Activated CD4-positive, alpha-beta memory T cell treated with anti-CD3 and anti-CD28 coated beads for 36 hours (primary cell): ENCODE measurements around the gene ARSA. TPM values are rescaled to one million over a fixed set of nuclear protein-coding genes. Genes with fewer than 3 reads are reported as not detected.
"Not testable (repeated sequence)": the region's sequence is repeated elsewhere in the genome, so short reads cannot be mapped to it uniquely, and the experiment has no call there.

Experiments
- CTCF ChIA-PET: fragments of 350-600 bp; sonication (Branson Sonifier 250); formaldehyde crosslinking; loops from one replicate; lab custom pipeline; 2021; ENCODE audit warnings: antibody characterized with exemption, inconsistent platforms; lab: Charles Lee
- POLR2A ChIA-PET: fragments of 350-600 bp; sonication (Branson Sonifier 250); formaldehyde crosslinking; loops from one replicate; lab custom pipeline; 2021; ENCODE audit warnings: antibody characterized with exemption; lab: Charles Lee
- DNase-seq: peaks from one replicate; pipeline ENCODE4 v3.0.0-alpha.2; 2020
- H3K27ac Mint-ChIP-seq: one replicate; pipeline ENCODE4 v1.8.0; 2021; ENCODE audit warnings: mixed read lengths
- H3K27me3 Mint-ChIP-seq: one replicate; pipeline ENCODE4 v1.8.0; 2021; ENCODE audit warnings: mixed read lengths
- H3K36me3 Mint-ChIP-seq: one replicate; pipeline ENCODE4 v1.8.0; 2021; ENCODE audit warnings: mixed read lengths
- H3K4me1 Mint-ChIP-seq: one replicate; pipeline ENCODE4 v1.8.0; 2021; ENCODE audit warnings: low read depth, mixed read lengths
- H3K4me3 Mint-ChIP-seq: one replicate; pipeline ENCODE4 v1.8.0; 2021; ENCODE audit warnings: mild to moderate bottlenecking, mixed read lengths
- H3K9me3 Mint-ChIP-seq: one replicate; pipeline ENCODE4 v1.8.0; 2021; ENCODE audit warnings: mixed read lengths
- intact Hi-C: fragments of 100-400 bp; cut with micrococcal nuclease; formaldehyde crosslinking; loops from one replicate; pipeline ENCODE4 v1.15.1; 2023
- total RNA-seq, 2 experiments: library from RNA; stranded (reverse); gene quantifications; one replicate each; pipeline ENCODE4 v1.2.3, GENCODE V29; 2021

The ARSA gene
- total RNA-seq, 2 experiments from 2014 or later, result 23.9 to 25.8 TPM

DNA sequence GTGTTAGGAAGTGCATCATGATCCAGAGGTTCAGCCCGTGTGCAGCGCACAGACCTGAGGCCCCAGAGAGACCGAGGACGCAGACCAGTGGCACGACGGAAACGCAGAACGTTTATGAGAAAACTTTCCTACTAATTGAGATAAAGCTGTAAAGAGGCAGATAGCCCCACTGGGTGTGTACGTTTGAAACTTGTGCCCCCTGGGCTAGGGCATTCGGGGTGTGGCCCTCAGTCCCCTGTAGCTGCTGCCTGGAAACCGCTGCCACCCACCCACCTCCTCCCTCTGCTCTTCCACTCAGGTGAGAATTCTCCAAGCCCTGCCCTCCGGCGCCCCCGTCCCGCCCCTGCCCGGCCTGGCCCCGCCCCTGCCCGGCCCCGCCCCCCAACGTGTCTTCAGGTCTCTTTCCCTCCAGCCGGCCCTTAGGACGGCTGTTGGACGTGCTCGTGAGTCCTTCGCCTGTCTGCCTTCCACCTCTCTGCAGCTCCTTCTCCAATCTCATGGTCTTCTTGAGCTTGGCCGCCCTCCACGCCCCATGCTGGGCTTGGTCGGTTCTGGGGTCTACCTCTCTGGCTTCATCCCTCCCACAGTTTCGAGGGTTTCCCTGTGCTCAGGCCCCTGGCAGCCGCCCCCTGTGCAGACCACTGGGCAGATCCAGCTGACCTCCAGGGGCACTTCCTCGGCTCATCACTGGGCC lies 15.3 kb downstream of the ARSA start:
- intact Hi-C loops, result loop anchor here (10.0 kb wide), 1 partner anchor 48 kb away; the partner anchor contains the start of gene SYCE3
- Mint-ChIP-seq H3K9me3 (no peaks in the 10 kb centered on the region), H3K27ac (no peak overlapping the region), H3K27me3 (peaks cover 20% of the 10 kb centered on the region), H3K36me3 (no peaks in the 10 kb centered on the region), H3K4me1 (peaks cover 3% of the 10 kb centered on the region), H3K4me3 (no peak overlapping the region)
- CTCF ChIA-PET, result interaction anchor here (0.7 to 1.8 kb wide), 3 partner anchors 9 to 87 kb away, joined by 3 to 7 read pairs (median 3); partner anchors contain the start of gene SCO2
- POLR2A ChIA-PET, result no interaction called here
- peak; percentile 27 for DNase-seq

DNA sequence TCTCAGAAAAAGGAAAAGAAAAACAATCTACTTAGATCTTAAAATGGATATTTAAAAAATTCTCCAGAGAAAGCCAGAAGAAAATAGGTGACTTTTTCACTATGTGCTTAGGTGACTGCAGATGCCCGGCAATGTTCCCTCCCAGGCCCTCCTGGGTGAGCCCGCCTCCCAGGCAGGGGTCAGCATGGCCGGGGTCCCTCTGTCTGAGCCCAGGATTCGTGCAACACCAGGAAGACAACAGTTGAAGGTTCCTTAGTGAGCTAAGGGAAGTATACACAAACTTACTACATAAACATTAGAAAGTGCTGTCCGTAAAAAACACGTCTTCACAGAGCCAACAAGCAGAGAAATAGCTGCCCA lies 15.8 kb downstream of the ARSA start:
- no peak overlapping the region for H3K4me3 Mint-ChIP-seq
- peaks cover 3% of the 10 kb centered on the region for H3K4me1 Mint-ChIP-seq
- H3K27me3 Mint-ChIP-seq, result peaks cover 25% of the 10 kb centered on the region
- ChIA-PET CTCF (interaction anchor here (0.9 to 1.8 kb wide), 3 partner anchors 9 to 212 kb away, joined by 3 to 7 read pairs (median 3); partner anchors contain the start of gene SCO2), POLR2A (no interaction called here)
- H3K27ac Mint-ChIP-seq, result no peak overlapping the region
- no peaks in the 10 kb centered on the region for H3K9me3 Mint-ChIP-seq
- no peaks in the 10 kb centered on the region for H3K36me3 Mint-ChIP-seq
- no peak for DNase-seq
- intact Hi-C loops, result loop anchor here (10.0 kb wide), 1 partner anchor 47 kb away; the partner anchor contains the start of gene SYCE3

DNA sequence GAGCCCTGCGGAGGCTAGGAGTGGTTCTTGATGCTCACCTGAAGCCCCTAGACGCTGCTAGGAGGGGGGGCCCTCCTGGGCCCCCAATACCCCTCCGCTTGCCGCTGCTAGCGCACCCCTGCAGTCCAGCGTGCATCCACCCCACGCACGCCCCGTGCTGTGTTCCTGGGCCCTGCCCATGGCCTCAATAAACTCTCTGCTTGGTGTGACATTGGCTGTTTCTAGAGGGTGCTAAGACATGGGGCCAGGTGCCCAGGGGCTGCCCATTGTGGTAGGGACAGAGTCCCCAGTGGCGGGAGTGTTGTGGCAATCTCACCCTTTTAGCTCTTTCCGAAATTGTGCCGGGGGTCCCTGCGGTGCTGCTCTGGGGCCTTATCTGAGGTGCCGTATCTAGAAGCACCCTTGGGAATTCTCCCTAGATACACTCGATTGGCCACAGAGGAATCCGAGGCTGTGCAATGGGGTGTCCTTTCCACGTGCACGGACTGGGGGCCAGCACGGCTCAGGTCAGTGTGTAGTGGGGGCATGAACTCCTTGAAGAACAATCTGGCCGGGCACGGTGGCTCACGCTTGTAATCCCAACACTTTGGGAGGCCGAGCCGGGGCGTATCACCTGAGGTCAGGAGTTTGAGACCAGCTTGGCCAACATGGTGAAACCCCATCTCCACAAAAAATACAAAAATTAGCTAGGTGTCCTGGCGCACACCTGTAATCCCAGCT lies 16.5 kb downstream of the ARSA start:
- peaks cover 3% of the 10 kb centered on the region for H3K4me1 Mint-ChIP-seq
- no peaks in the 10 kb centered on the region for H3K36me3 Mint-ChIP-seq
- no peak overlapping the region for H3K27ac Mint-ChIP-seq
- DNase-seq, result no peak
- POLR2A ChIA-PET, result no interaction called here
- CTCF ChIA-PET, result interaction anchor here (0.9 to 1.8 kb wide), 3 partner anchors 10 to 212 kb away, joined by 3 to 7 read pairs (median 3); partner anchors contain the start of gene SCO2
- no peak overlapping the region for H3K4me3 Mint-ChIP-seq
- intact Hi-C loops, result loop anchor here (10.0 kb wide), 1 partner anchor 47 kb away; the partner anchor contains the start of gene SYCE3
- H3K9me3 Mint-ChIP-seq, result no peaks in the 10 kb centered on the region
- peaks cover 29% of the 10 kb centered on the region for H3K27me3 Mint-ChIP-seq

DNA sequence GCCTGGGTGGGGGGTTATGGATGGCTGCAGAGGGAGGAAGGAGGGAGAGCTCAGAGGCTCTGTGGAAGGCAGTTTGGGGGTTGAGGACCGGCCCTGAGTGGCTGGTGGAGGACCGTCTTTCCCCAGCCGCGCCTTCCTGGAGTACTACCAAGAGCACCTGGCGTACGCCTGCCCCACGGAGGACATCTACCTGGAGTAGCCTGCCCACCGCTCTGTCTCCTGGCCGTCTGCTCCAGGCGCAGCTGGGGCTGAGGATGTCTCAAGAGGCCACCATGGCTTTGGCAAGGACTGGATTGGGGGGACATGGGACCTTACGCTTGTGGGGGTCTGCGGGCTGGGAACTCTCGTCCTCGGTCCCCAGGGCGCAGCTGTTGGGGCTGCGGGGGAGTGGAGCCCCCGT lies 17.4 kb downstream of the ARSA start:
- intact Hi-C loops, result loop anchor here (10.0 kb wide), 1 partner anchor 46 kb away; the partner anchor contains the start of gene SYCE3
- DNase-seq, result no peak

DNA sequence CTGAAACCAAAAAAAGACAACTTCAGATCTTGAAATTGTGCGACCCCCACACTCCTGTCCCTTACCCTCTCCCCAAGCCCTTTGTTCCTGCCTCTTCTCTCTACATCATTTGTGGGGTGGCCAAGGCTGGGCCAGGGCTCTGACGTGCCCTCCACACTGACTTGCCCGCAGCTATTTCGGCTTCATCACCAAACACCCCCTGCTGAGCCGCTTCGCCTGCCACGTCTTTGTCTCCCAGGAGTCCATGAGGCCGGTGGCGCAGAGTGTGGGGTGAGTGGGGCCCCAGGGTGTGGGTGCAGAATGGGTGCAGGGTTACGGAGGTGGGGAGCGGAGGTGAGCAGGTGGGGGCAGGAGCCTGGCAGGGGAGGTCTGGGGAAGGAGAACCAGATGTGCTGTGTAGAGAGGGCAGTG lies 17.9 kb downstream of the ARSA start:
- Mint-ChIP-seq H3K4me3 (no peak overlapping the region), H3K27me3 (peaks cover 37% of the 10 kb centered on the region), H3K9me3 (no peaks in the 10 kb centered on the region), H3K4me1 (peaks cover 3% of the 10 kb centered on the region), H3K36me3 (no peaks in the 10 kb centered on the region), H3K27ac (no peak overlapping the region)
- ChIA-PET POLR2A (no interaction called here), CTCF (interaction anchor here (0.9 kb wide), 1 partner anchor 11 kb away, joined by 3 read pairs; no protein-coding TSS in a partner anchor)
- no peak for DNase-seq
- intact Hi-C loops, result loop anchor here (10.0 kb wide), 1 partner anchor 45 kb away; the partner anchor contains the start of gene SYCE3

More for the DNA sequence above, 17.4 kb downstream of the ARSA start:
- Mint-ChIP-seq H3K27ac (no peak overlapping the region), H3K36me3 (no peaks in the 10 kb centered on the region), H3K27me3 (peaks cover 37% of the 10 kb centered on the region), H3K9me3 (no peaks in the 10 kb centered on the region), H3K4me1 (peaks cover 3% of the 10 kb centered on the region), H3K4me3 (no peak overlapping the region)
- CTCF ChIA-PET, result interaction anchor here (0.9 kb wide), 1 partner anchor 10 kb away, joined by 3 read pairs; no protein-coding TSS in a partner anchor
- POLR2A ChIA-PET, result no interaction called here

DNA sequence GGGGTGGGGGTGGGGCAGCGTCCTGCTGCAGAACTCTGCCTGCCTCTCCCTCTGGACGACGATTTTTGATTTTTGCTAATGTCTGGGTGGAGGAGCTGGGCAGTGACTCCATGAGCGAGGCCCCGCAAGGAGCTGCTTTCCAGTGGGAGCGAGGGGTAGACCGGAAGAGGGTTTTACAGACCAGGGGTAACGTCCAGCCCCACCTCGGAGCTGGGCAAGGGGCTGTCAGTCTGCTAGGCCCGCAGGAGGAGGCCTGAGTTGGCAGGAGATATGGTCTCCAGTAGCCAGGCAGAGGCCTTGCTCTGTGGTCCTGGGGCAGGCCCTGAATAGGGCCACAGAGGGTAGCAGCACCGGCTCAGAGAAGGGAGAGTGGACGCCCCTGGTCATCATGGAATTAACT lies 18.4 kb downstream of the ARSA start:
- Mint-ChIP-seq H3K9me3 (no peaks in the 10 kb centered on the region), H3K27me3 (peaks cover 37% of the 10 kb centered on the region), H3K27ac (no peak overlapping the region), H3K4me1 (peaks cover 3% of the 10 kb centered on the region), H3K4me3 (no peak overlapping the region), H3K36me3 (no peaks in the 10 kb centered on the region)
- CTCF ChIA-PET, result interaction anchor here (0.6 to 1.1 kb wide), 2 partner anchors 10 to 11 kb away, joined by 3 to 4 read pairs; no protein-coding TSS in a partner anchor
- intact Hi-C loops, result no loop called here
- POLR2A ChIA-PET, result no interaction called here
- no peak for DNase-seq

DNA sequence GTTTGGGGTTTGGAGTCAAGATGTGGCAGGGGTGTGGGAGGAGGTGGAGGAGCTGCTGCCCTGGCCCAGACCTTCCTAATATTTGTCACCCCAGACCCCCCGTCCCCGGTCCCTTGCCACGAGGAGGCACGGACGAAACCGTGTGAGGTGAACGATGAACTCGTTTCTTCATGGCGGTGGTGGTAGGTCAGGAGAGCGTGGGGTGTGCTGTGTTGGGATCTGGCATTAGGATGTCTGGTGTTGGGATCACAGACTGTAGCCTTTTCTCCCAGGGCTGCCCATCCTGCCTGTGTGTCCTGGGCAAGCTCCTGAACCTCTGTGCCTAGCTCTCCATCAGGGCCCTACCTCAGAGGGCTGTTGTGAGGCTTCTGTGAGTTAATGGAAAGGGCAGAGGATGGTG lies 19.0 kb downstream of the ARSA start:
- intact Hi-C loops, result no loop called here
- peaks cover 3% of the 10 kb centered on the region for H3K4me1 Mint-ChIP-seq
- H3K27me3 Mint-ChIP-seq, result peaks cover 37% of the 10 kb centered on the region
- no peak overlapping the region for H3K4me3 Mint-ChIP-seq
- ChIA-PET POLR2A (no interaction called here), CTCF (interaction anchor here (0.5 to 1.1 kb wide), 3 partner anchors 11 to 219 kb away, joined by 3 to 4 read pairs (median 3); no protein-coding TSS in a partner anchor)
- H3K36me3 Mint-ChIP-seq, result no peaks in the 10 kb centered on the region
- H3K9me3 Mint-ChIP-seq, result no peaks in the 10 kb centered on the region
- DNase-seq, result no peak
- H3K27ac Mint-ChIP-seq, result no peak overlapping the region

DNA sequence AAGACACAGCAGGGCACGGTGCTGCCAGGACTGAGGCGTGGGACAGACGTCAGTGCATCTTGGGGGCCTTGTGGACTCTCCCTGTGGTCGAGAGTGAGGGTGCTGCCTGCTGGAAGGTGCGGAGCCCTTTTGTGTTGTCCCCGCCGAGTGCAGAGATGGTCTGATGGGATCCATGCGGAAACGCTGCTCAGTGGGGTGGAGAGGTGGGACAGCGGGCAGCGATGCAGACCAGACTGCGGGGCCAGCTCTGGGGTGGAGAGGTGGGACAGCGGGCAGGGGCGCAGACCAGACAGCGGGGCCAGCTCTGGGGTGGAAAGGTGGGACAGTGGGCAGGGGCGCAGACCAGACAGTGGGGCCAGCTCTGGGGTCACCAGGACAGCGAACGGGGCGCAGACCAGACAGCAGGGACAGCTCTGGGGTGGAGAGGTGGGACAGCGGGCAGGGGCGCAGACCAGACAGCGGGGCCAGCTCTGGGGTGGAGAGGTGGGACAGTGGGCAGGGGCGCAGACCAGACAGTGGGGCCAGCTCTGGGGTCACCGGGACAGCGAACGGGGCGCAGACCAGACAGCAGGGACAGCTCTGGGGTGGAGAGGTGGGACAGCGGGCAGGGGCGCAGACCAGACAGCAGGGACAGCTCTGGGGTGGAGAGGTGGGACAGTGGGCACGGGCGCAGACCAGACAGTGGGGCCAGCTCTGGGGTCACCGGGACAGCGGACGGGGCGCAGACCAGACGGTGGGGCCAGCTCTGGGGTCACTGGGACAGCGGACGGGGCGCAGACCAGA lies 19.7 kb downstream of the ARSA start:
- H3K36me3 Mint-ChIP-seq, DNase-seq, intact Hi-C loops, H3K4me1 Mint-ChIP-seq, H3K27ac Mint-ChIP-seq, H3K4me3 Mint-ChIP-seq, H3K9me3 Mint-ChIP-seq, POLR2A ChIA-PET: not testable (repeated sequence)
- CTCF ChIA-PET, result interaction anchor here (0.5 to 1.1 kb wide), 2 partner anchors 11 to 219 kb away, joined by 3 read pairs; no protein-coding TSS in a partner anchor
- H3K27me3 Mint-ChIP-seq, result peaks cover 38% of the 10 kb centered on the region

DNA sequence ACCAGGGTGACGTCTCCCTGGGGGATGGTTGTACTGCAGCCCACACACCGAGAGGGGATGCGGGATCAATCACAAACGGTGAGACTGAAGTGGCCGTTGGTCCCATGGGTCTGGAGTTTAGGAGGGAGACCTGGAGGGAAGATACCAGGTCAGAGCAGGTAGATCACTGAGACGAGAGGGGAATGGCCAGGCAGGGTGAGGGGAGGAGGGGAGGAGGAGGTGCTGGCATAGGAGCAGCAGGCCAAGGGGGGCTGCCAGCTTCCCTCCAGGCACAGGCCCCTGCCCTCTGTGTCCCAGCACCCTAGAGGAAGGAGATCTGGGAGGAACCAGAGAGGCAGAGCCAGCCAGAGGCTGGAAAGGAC lies 20.3 kb downstream of the ARSA start:
- POLR2A ChIA-PET, result no interaction called here
- no peak for DNase-seq
- Mint-ChIP-seq H3K4me3 (no peak overlapping the region), H3K4me1 (no peaks in the 10 kb centered on the region), H3K9me3 (no peaks in the 10 kb centered on the region), H3K27ac (no peak overlapping the region), H3K36me3 (no peaks in the 10 kb centered on the region), H3K27me3 (peaks cover 40% of the 10 kb centered on the region)
- CTCF ChIA-PET, result no interaction called here
- intact Hi-C loops, result no loop called here

DNA sequence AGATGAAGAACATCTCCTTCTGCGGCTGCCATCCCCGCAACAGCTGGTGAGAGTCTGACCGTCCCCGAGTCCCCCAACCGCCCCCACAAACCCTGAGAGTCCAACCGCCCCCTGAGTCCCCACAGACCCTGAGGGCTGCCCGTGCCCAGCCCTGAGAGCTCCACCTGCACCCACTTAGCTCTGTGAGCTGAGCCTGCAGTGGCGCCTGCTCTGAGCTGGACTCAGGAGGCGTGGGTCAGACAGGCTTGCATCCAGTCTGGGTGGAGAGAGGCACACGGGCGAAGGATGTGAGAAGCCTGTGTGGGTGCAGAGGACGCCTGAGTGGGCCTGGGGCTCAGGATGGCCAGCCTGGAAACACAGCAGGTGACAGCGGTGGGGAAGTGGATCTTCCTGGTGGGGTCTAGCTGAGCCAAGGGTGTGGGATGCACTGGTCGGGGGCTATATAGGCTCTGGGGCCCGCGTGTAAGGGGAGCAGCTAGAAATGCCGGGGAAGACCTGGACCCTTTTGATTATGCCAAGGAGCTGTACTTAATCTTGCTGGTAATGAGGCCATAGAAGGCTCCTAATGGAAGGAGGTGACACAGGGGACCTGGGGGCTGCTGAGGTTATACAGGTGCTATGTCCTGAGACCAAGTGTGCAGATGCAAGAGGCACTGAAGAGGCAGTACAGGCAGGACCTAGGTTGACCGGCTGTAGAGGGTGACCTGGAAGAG lies 20.9 kb downstream of the ARSA start:
- intact Hi-C loops, result no loop called here
- CTCF ChIA-PET, result interaction anchor here (0.7 kb wide), 1 partner anchor 246 kb away, joined by 3 read pairs; no protein-coding TSS in a partner anchor
- Mint-ChIP-seq H3K4me1 (no peaks in the 10 kb centered on the region), H3K27ac (no peak overlapping the region), H3K4me3 (no peak overlapping the region), H3K9me3 (no peaks in the 10 kb centered on the region), H3K36me3 (no peaks in the 10 kb centered on the region), H3K27me3 (peaks cover 42% of the 10 kb centered on the region)
- POLR2A ChIA-PET, result interaction anchor here (1.0 kb wide), 1 partner anchor 14 kb away, joined by 3 read pairs; no protein-coding TSS in a partner anchor
- DNase-seq, result no peak
